Stimulated activated CD8-positive, alpha-beta memory T cell treated with anti-CD3 and anti-CD28 coated beads, Interleukin-2, amount 100 ng/mL, for 1 hour (primary cell): ENCODE measurements around the gene SNX3.

Source experiments
- DNase-seq, 2 donors: peaks; one replicate each; pipeline ENCODE4 v3.0.0-alpha.2; 2020; ENCODE audit warnings: low read depth in 2 of 2

The SNX3 gene

GRCh38 chr6:108203189-108204112, 57.4 kb downstream of the SNX3 start:
- no peak for DNase-seq

DNA sequence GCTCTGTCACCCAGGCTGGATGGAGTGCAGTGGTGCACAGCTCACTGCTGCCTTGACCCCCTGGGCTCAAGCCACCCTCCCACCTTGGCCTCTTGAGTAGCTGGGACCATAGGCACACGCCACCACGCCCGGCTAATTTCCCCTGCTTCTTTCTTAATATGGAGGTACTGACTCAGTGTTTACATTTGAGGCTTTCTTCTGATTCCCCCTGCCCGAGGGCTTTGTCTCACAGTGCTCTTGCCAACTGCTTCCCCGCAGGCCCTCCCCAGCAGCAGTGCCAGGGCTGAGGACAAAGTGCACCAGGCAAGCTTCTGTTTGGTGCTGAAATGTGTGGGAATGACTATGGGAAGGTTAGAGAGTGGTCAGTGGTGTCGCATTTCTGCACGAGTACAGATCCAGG, 60.2 kb downstream of the SNX3 start:
- DNase-seq, result no peak

DNA sequence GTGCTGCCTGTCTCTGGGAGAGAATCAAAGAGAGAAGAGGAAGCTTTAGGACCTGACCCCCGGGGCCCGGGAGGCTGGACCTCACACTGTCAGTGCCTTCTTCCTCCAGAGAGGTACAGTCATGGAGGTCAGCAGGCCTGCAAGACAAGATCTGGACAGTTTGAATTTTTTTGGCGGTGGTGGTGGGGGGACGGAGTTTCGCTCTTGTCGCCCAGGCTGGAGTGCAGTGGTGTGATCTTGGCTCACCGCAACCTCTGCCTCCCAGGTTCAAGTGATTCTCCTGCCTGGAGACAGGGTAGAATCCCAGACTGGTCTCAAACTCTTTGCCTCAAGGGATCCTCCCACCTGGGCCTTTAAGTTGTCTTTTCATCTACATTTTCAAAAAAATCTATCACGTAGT, 60.7 kb downstream of the SNX3 start:
- no peak for DNase-seq

DNA sequence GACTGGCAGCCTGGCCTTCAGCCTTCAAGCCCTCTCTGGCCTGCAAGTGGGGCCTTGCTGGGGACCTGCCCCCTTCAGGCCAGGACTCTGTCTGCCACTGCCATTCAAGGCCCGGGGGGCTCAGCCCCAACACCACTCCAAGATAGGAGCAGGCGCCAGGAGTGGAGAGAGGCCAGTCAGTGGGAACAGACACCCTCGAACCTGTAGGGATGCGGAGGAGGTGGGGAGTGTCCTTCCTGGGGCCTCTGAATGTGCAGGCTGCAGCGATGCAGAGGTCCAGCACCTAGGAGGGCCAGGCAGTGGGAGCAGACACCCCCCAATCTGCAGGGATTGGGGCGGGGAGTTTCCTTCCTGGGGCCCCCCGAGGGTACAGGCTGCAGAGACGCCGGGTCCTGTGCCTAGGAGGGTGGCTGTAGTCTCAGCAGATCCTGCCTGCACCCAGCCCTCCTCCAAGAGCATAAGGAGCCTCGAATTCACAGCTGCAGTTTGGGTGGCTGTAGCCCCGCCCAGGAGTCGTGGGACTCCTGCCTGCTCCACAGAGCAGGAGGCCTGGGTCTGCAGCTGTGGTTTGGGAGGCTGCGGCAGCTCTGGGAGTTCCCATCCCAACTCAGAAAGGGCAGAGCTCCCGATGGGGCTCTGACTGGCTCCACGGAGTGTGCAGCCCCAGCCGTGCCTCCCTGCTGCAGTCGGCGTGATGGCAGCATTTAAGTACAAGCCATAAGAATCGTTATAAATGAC, 61.9 kb downstream of the SNX3 start:
- no peak for DNase-seq

GRCh38 chr6:108195209-108195608, 65.6 kb downstream of the SNX3 start:
- DNase-seq, result no peak

DNA sequence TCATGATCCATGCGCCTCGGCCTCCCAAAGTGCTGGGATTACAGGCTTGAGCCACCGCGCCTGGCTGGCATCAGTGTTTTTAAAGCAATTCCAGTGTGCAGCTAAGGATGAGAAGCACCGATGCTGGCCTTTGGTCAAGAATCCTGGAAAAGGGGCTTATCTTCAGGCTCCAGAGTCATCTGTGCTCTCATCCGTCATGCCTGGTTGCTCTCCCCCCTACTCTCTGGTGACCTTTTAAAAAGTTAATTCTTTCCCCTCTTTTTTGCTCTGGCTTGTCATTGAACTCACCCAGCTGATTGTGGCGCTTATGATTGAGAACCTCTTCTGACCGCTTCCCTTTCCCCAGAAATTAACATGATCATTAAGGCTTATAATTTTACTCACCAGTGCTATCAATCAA, 66.3 kb downstream of the SNX3 start:
- DNase-seq, result no peak

GRCh38 chr6:108193835-108194234, 67.0 kb downstream of the SNX3 start:
- no peak for DNase-seq

- DNase-seq, result no peak
Observed at GRCh38 chr6:108193131-108193530, 67.7 kb downstream of the SNX3 start.

GRCh38 chr6:108187519-108187918, 73.3 kb downstream of the SNX3 start:
- no peak for DNase-seq

- DNase-seq, result no peak
Observed at GRCh38 chr6:108186226-108186625, 74.6 kb downstream of the SNX3 start.

GRCh38 chr6:108180776-108181175, 80.1 kb downstream of the SNX3 start:
- DNase-seq, result no peak

- DNase-seq, result no peak
Observed at GRCh38 chr6:108180266-108180665, 80.6 kb downstream of the SNX3 start.

DNA sequence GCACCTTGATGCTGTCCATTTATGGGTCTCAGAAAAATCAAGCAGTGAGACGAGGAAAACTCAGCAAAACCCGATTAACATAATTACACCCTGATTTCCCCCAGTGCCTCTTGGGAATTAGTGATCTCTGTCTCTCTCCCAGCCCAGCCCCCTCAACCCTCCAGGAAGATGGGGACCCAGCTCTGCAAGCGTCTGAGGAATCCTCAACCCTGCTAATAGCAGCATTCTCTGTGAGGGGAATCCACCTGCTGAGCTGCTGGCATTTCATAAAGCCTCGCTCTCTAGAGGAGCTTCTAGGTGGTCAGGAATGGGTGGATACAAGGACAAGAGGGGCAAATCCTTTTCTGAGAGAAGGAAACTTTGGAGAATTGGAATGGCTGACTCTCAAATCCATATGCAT, 81.1 kb downstream of the SNX3 start:
- no peak for DNase-seq

DNA sequence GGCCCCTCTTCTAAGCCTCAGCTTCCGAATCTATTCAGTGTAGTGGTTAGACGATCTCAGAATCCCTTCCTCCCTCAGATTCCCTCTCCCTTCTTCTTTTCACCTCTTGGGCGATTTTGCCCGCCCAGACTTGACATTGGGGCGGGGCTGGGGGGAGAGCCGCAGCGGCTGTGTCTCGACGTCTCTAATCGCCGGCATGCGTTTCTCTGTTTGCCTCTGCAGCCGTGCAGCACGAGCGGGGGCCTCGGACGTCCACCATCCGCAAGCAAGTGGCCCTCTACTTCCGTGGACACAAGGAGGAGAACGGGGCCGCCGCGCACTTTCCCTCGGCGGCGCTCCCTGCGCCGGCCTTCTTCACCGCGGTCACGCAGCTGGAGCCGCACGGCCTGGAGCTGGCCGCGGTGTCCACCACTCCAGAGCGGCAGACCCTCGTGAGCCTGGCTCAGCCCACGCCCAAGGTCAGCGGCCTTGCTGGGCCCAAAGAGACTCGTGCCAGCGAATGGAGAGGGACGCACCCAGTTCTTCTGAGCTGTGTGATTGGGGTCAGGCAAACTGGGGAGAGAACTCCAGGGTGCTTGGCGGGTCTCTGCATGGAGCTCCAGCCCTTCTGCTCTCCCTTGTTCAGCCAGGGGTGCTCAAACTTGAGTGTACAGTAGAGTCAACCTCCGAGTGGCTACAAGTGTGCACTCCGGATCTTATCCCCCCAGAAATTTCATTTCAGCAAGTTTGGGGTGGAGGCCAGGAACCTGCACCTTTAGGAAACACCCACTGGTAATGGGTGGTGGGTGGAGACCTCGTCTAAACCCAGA, 84.4 kb downstream of the SNX3 start:
- no peak for DNase-seq

DNA sequence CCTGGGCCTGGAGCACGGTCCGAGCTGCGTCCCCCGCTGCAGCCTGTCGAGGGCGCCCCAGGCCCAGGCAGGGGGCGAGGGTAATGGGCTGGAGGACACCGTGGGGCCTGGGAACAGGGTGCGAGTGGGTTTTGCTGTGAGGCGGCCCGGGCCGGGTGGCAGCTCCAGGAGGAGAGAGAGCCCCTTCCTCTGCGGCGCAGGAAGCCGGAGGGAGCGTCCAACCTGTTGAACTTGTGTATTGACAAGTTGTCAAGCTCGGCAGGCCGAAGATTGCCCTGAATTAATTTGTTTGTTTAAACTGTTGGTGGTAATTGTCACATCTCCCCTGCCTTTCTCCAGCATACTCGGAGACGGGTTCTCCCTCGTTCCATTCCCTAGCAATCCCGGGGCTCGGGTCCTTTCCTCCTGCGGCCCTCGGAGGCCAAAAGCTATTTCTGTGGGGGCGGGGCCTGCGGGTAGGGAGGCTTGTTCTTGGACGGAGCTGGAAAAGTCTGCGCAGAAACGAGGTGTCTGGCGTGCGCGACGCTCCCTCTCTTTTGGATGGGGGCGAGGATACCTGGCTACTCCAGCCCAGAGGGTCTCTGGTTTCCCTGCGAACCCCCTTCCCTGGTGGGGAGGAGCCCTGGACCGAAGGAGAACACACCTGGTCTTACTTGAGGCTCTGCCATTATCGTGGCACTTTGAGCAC, 85.1 kb downstream of the SNX3 start:
- DNase-seq, result no peak

DNA sequence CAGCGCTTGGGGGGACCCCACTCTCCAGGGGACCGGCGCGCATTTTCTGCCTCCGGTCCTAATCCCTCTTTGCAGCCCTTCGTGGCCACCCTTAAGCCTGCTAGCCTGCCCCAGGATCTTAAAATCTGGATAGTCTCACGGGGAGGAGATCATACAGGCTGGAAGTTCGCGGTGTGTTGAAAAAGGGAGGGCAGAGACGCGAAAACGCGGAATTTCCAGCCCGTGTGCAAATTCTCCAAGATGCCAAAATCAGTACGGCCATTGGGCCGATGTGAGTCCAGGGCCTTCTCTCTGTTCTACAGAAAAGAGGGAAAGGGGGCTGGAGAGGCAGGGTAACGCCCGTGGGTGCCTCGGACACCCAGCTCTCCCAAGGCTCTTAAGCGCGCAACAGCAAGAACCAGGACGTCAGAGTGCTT, 85.7 kb downstream of the SNX3 start:
- no peak for DNase-seq

GRCh38 chr6:108174371-108175175, 86.3 kb downstream of the SNX3 start:
- DNase-seq, result no peak

- no peak for DNase-seq
Observed at GRCh38 chr6:108171918-108172516, 88.8 kb downstream of the SNX3 start.

- DNase-seq, result no peak
Observed at GRCh38 chr6:108171291-108171917, 89.4 kb downstream of the SNX3 start.
